ENCODE data around the gene MKNK2. TPM values are rescaled to one million over a fixed set of nuclear protein-coding genes. Genes with fewer than 3 reads are reported as not detected.

Gene MKNK2
- total RNA-seq, 1 experiment from 2014 or later = 271 TPM

GRCh38 chr19:2048104-2048958, 2.7 kb downstream of the MKNK2 start:
- H3K4me2 ChIP-seq (ENCODE audit: low read length) = peak overlapping the region; percentile 100

DNA sequence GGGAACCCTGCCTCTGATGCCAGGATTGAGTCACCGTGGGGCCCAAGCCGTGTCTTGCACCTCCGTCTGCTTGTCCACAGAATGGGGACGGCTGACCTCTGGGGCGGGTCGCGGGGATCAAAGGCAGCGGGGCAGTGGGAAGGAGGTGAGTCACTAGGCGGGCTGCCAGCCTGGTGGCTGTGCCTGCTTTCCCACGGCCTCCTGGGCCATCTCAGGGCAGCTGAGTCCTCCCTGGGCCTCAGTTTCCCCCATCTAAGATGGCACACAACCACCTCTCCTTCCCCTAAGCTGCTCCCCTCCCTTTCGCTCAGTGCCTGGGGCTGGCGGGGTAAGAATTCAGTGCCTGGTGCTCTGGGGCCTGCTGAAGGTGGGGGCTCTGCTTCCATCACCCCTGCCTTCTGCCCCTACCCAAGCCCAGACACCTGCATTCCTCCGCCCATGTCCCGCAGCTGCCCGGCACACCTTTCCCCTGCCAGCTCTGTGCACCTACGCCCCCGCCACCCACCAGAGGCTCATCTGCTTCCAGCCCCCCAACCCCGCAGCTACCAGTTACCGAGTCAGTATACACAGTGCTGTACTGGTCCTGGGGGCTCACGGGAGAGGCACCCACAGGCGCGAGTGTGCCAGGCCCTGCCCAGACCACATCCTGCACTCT, 3.5 kb downstream of the MKNK2 start:
- peak; percentile 24 for ATAC-seq
- Histone ChIP-seq H3K9ac (ENCODE audit: low read length) (peak overlapping the region; percentile 45), H3K4me2 (ENCODE audit: low read length) (peak overlapping the region; percentile 100), H3K9me2 (ENCODE audit: insufficient read depth) (no peaks in the 10 kb centered on the region), H3K9me3 (ENCODE audit: control insufficient read depth in 1 of 2, insufficient read depth in 1 of 2, low read depth in 1 of 2, low read length in 2 of 2) (no peaks in the 10 kb centered on the region), H3K79me2 (ENCODE audit: insufficient read depth, low read length) (peaks cover 52% of the 10 kb centered on the region), H3K4me3 (replicated peaks in 1 of 2; ENCODE audit: low read depth in 1 of 2, low read length in 2 of 2) (peak overlapping the region; percentile 3 to 11; a peak in 1 of 4 replicates), H2AFZ (ENCODE audit: low read depth, low read length, poor library complexity, severe bottlenecking) (no peak overlapping the region), H3K27ac (ENCODE audit: low read depth, low read length) (peak overlapping the region; percentile 56), H4K20me1 (ENCODE audit: insufficient read depth) (peaks cover 5% of the 10 kb centered on the region; the same call in 1 of the 2 replicates), H3K36me3 (ENCODE audit: control insufficient read depth in 1 of 2, insufficient read depth in 2 of 2, low read length in 2 of 2) (peaks cover 5 to 20% of the 10 kb centered on the region in 2 experiments; a peak in 3 of 4 replicates), H3K4me1 (ENCODE audit: control insufficient read depth in 1 of 2, insufficient read depth in 2 of 2, low read length in 2 of 2) (peaks cover 52 to 83% of the 10 kb centered on the region in 2 experiments), H3K27me3 (ENCODE audit: insufficient read depth, low read length) (no peaks in the 10 kb centered on the region)
- DNase-seq (ENCODE audit: low read depth, low spot score) = no peak
- ChIA-PET CTCF (no interaction called here), POLR2A (interaction anchor here (1.0 to 2.0 kb wide), 3 partner anchors 13 to 16 kb away, joined by 5 to 11 read pairs (median 6); no protein-coding TSS in a partner anchor), RAD21 (ENCODE audit: low non-redundant PET in 1 of 2, low total read pairs in 2 of 2, uncharacterized antibody in 2 of 2, unreplicated experiment in 2 of 2) (interaction anchor here in 1 of 2 experiments (0.5 kb wide), 1 partner anchor 28 kb away, joined by 5 read pairs; no protein-coding TSS in a partner anchor)
- BruUV-seq (replicated peaks) = no TSS peak
- intact Hi-C loops (cut with micrococcal nuclease) = no loop called here
- TF ChIP-seq EZH2phosphoT487 (IDR thresholded peaks at IDR 0.05; ENCODE audit: borderline replicate concordance) = no peak
- TF ChIP-seq, protein P1, sequence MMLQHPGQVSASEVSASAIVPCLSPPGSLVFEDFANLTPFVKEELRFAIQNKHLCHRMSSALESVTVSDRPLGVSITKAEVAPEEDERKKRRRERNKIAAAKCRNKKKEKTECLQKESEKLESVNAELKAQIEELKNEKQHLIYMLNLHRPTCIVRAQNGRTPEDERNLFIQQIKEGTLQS (IDR thresholded peaks at IDR 0.05) = no peak
- TF ChIP-seq YY1 (IDR thresholded peaks at IDR 0.05; ENCODE audit: extremely low read depth, insufficient replicate concordance, low read depth, low read length) = no peak
- no peak for TF ChIP-seq ZFX (IDR thresholded peaks at IDR 0.05)
- no peak for TF ChIP-seq CTCF (IDR thresholded peaks at IDR 0.05 in 2 of 3, conservative IDR thresholded peaks at IDR 0.05 in 1 of 3; ENCODE audit: borderline replicate concordance in 1 of 3, insufficient read depth in 1 of 3, low read depth in 2 of 3, low read length in 2 of 3)
- no peak for TF ChIP-seq REST (IDR thresholded peaks at IDR 0.05; ENCODE audit: low read depth)

More at GRCh38 chr19:2048104-2048958, 2.7 kb downstream of the MKNK2 start:
- TF ChIP-seq FOSL1 (IDR thresholded peaks at IDR 0.05; ENCODE audit: low read depth) (no peak), POLR2AphosphoS5 (IDR thresholded peaks at IDR 0.05; ENCODE audit: low read depth, low read length) (0 out of 2 replicates have a peak, but pooled peaks have one; percentile 17)
- Histone ChIP-seq H3K9me3 (ENCODE audit: control insufficient read depth in 1 of 2, insufficient read depth in 1 of 2, low read depth in 1 of 2, low read length in 2 of 2) (no peaks in the 10 kb centered on the region), H3K27me3 (ENCODE audit: insufficient read depth, low read length) (no peaks in the 10 kb centered on the region), H3K79me2 (ENCODE audit: insufficient read depth, low read length) (peaks cover 52% of the 10 kb centered on the region), H2AFZ (ENCODE audit: low read depth, low read length, poor library complexity, severe bottlenecking) (no peak overlapping the region), H3K36me3 (ENCODE audit: control insufficient read depth in 1 of 2, insufficient read depth in 2 of 2, low read length in 2 of 2) (peaks cover 5 to 15% of the 10 kb centered on the region in 2 experiments; a peak in 3 of 4 replicates), H4K20me1 (ENCODE audit: insufficient read depth) (peaks cover 5% of the 10 kb centered on the region; the same call in 1 of the 2 replicates), H3K27ac (ENCODE audit: low read depth, low read length) (peak overlapping the region; percentile 56), H3K4me1 (ENCODE audit: control insufficient read depth in 1 of 2, insufficient read depth in 2 of 2, low read length in 2 of 2) (peaks cover 49 to 81% of the 10 kb centered on the region in 2 experiments), H3K4me3 (replicated peaks in 1 of 2; ENCODE audit: low read depth in 1 of 2, low read length in 2 of 2) (peak overlapping the region in 1 of 2 experiments; percentile 2; a peak in 1 of 4 replicates), H3K9ac (ENCODE audit: low read length) (peak overlapping the region; percentile 45), H3K9me2 (ENCODE audit: insufficient read depth) (no peaks in the 10 kb centered on the region)
- no TSS peak for BruUV-seq (replicated peaks)
- DNase-seq (ENCODE audit: low read depth, low spot score) (no peak), ATAC-seq (no peak)
- POLR2A ChIA-PET = interaction anchor here (1.0 to 4.3 kb wide), 5 partner anchors 9 to 17 kb away, joined by 3 to 17 read pairs (median 6); no protein-coding TSS in a partner anchor
- intact Hi-C loops (cut with micrococcal nuclease) = no loop called here
- RAD21 ChIA-PET (ENCODE audit: low non-redundant PET in 1 of 2, low total read pairs in 2 of 2, uncharacterized antibody in 2 of 2, unreplicated experiment in 2 of 2) = no interaction called here
- CTCF ChIA-PET = no interaction called here
